ENCODE data around the gene CCNY.

CCNY gene

DNA sequence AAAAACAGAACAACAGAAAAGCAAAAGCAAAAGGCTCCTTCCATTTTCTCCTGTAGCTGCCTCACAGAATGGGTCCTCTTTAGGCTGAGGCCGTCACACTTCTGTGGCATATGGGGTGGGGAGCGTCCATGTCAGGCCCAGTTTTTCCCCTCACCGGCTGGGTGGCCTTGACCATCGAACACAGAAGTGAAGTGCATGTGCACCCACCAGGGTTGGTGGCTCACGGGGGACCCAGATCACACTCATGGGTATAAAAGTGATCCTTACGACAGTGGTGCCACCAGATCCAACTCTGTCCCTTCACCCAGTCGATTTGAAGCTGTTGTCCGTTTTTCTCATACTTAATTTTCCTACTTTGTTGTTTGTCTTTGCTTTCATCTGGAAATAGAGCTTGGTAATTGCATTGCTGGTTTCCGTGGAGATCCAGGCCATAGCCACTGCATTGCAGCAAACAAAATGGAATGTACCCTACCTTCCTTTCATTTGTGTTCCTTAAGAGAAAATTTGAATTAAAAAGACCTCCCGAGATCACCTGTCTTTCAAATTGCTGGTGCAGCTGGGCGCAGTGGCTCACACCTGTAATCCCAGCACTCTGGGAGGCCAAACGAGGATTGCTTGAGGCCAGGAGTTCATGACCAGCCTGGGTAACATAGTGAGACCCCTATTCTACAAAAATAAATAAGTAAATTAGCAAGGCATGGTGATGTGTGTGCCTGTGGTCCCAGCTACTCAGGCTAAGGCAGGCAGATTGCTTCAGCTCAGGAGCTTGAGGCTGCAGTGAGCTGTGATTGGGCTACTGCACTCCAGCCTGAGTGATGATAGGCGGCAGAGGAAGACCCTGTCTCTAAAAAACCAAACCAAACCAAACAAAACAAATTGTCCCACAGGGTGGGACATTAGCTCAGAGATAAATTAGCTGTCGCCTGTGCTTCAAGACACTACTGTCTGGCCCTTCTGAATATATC is 258.1 kb downstream of the CCNY start:
- ATAC-seq (ENCODE audit: low read depth) (no peak), DNase-seq (ENCODE audit: low spot score) (no peak)
- Histone ChIP-seq H3K36me3 (ENCODE audit: low read depth) (no peaks in the 10 kb centered on the region), H3K27me3 (ENCODE audit: insufficient read depth, poor library complexity, severe bottlenecking) (no peaks in the 10 kb centered on the region), H3K4me3 (ENCODE audit: severe bottlenecking) (no peak overlapping the region), H3K9me3 (ENCODE audit: severe bottlenecking) (no peaks in the 10 kb centered on the region), H3K27ac (ENCODE audit: poor library complexity, severe bottlenecking) (no peak overlapping the region), H3K4me1 (ENCODE audit: insufficient read depth, poor library complexity, severe bottlenecking) (no peaks in the 10 kb centered on the region)
- TF ChIP-seq, protein P1, sequence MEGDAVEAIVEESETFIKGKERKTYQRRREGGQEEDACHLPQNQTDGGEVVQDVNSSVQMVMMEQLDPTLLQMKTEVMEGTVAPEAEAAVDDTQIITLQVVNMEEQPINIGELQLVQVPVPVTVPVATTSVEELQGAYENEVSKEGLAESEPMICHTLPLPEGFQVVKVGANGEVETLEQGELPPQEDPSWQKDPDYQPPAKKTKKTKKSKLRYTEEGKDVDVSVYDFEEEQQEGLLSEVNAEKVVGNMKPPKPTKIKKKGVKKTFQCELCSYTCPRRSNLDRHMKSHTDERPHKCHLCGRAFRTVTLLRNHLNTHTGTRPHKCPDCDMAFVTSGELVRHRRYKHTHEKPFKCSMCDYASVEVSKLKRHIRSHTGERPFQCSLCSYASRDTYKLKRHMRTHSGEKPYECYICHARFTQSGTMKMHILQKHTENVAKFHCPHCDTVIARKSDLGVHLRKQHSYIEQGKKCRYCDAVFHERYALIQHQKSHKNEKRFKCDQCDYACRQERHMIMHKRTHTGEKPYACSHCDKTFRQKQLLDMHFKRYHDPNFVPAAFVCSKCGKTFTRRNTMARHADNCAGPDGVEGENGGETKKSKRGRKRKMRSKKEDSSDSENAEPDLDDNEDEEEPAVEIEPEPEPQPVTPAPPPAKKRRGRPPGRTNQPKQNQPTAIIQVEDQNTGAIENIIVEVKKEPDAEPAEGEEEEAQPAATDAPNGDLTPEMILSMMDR (IDR thresholded peaks at IDR 0.05; ENCODE audit: poor library complexity, severe bottlenecking) = no peak

- no peaks in the 10 kb centered on the region for H3K36me3 ChIP-seq (ENCODE audit: low read depth)
- no peaks in the 10 kb centered on the region for H3K4me1 ChIP-seq (ENCODE audit: insufficient read depth, poor library complexity, severe bottlenecking)
- no peak overlapping the region for H3K4me3 ChIP-seq (ENCODE audit: severe bottlenecking)
- no peaks in the 10 kb centered on the region for H3K9me3 ChIP-seq (ENCODE audit: severe bottlenecking)
- TF ChIP-seq, protein P1 (IDR thresholded peaks at IDR 0.05; ENCODE audit: poor library complexity, severe bottlenecking) = no peak
- H3K27me3 ChIP-seq (ENCODE audit: insufficient read depth, poor library complexity, severe bottlenecking) = no peaks in the 10 kb centered on the region
- H3K27ac ChIP-seq (ENCODE audit: poor library complexity, severe bottlenecking) = no peak overlapping the region
- DNase-seq (ENCODE audit: low spot score) = no peak
- ATAC-seq (ENCODE audit: low read depth) = no peak
Observed at GRCh38 chr10:35595106-35595505, 258.8 kb downstream of the CCNY start.

DNA sequence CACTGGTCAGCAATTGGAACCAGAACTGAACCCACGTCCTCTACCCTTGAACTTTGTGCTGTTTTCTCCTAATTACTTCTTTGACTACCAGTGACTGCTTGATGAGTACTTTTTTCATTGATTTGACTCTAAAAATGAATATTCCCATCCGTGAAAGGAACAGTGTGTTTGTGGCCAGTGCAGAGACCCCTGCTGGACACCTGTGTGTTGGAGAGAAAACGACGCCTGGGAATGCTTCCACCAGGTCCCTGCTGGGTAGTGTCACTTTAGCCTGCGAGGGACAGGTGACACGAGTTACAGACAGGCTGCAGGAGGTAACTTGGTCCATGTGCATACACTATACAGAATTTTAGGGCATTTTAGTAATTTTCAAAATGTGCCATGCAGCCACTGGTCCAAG is 262.1 kb downstream of the CCNY start:
- Histone ChIP-seq H3K27me3 (ENCODE audit: insufficient read depth, poor library complexity, severe bottlenecking) (no peaks in the 10 kb centered on the region), H3K4me3 (ENCODE audit: severe bottlenecking) (no peak overlapping the region), H3K9me3 (ENCODE audit: severe bottlenecking) (no peaks in the 10 kb centered on the region), H3K4me1 (ENCODE audit: insufficient read depth, poor library complexity, severe bottlenecking) (no peaks in the 10 kb centered on the region), H3K36me3 (ENCODE audit: low read depth) (no peaks in the 10 kb centered on the region), H3K27ac (ENCODE audit: poor library complexity, severe bottlenecking) (no peak overlapping the region)
- TF ChIP-seq, protein P1 (IDR thresholded peaks at IDR 0.05; ENCODE audit: poor library complexity, severe bottlenecking) = peak; percentile 33
- ATAC-seq (ENCODE audit: low read depth) (no peak), DNase-seq (ENCODE audit: low spot score) (no peak)

- Histone ChIP-seq H3K27ac (ENCODE audit: poor library complexity, severe bottlenecking) (no peak overlapping the region), H3K9me3 (ENCODE audit: severe bottlenecking) (no peaks in the 10 kb centered on the region), H3K4me1 (ENCODE audit: insufficient read depth, poor library complexity, severe bottlenecking) (no peaks in the 10 kb centered on the region), H3K4me3 (ENCODE audit: severe bottlenecking) (no peak overlapping the region), H3K36me3 (ENCODE audit: low read depth) (no peaks in the 10 kb centered on the region), H3K27me3 (ENCODE audit: insufficient read depth, poor library complexity, severe bottlenecking) (no peaks in the 10 kb centered on the region)
- ATAC-seq (ENCODE audit: low read depth) (no peak), DNase-seq (ENCODE audit: low spot score) (no peak)
- TF ChIP-seq, protein P1 (IDR thresholded peaks at IDR 0.05; ENCODE audit: poor library complexity, severe bottlenecking) = no peak
Observed at GRCh38 chr10:35600193-35600592, 263.9 kb downstream of the CCNY start.

DNA sequence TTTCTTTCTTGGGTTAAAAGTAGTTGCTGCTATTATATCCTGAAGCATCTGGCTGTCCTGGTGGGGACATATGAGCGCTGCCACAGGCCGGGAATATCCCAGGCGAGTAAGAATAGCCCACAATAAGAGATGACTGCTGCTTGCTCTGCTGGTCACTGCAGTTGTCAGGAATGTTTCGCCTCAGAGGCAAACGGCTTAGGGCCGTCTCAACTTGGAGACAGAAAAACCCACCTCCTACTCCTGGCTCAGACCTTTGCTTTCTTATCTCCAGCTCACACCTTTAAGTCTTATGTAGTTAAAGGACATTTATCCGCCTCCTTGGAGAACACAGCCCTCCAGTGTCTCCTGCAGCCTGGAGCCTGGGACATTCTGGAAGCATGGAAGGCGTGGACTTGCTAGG is 268.9 kb downstream of the CCNY start, which contains the start of gene GJD4:
Gene GJD4 (plus strand): TSS at position 151 of the 400 bp plus-strand sequence. CDS start 227 bp downstream, at position 378.
- H3K27me3 ChIP-seq (ENCODE audit: insufficient read depth, poor library complexity, severe bottlenecking) = no peaks in the 10 kb centered on the region
- H3K9me3 ChIP-seq (ENCODE audit: severe bottlenecking) = no peaks in the 10 kb centered on the region
- H3K27ac ChIP-seq (ENCODE audit: poor library complexity, severe bottlenecking) = no peak within 1 kb of the TSS
- H3K36me3 ChIP-seq (ENCODE audit: low read depth) = no peaks in the 10 kb centered on the region
- DNase-seq (ENCODE audit: low spot score) (no peak), ATAC-seq (ENCODE audit: low read depth) (no peak)
- TF ChIP-seq, protein P1 (IDR thresholded peaks at IDR 0.05; ENCODE audit: poor library complexity, severe bottlenecking) = no peak
- H3K4me3 ChIP-seq (ENCODE audit: severe bottlenecking) = no peak within 1 kb of the TSS
- no peaks in the 10 kb centered on the region for H3K4me1 ChIP-seq (ENCODE audit: insufficient read depth, poor library complexity, severe bottlenecking)

Data from RWPE2 (cell line).